Activated CD4-positive, alpha-beta T cell treated with anti-CD3 and anti-CD28 coated beads, Interleukin-2, amount 50 U/mL, for 24 hours (primary cell): Measurements from ENCODE around the gene IGFBP7.

Experiments
- DNase-seq, 2 donors: peaks; one replicate each; pipeline ENCODE4 v3.0.0-alpha.2; 2020; ENCODE audit warnings: low read depth in 1 of 2, low spot score in 1 of 2

Gene IGFBP7

GRCh38 chr4:57044279-57044678, 65.9 kb downstream of the IGFBP7 start:
- no peak for DNase-seq

GRCh38 chr4:57043347-57044251, 66.6 kb downstream of the IGFBP7 start:
- DNase-seq = no peak

- DNase-seq = no peak
Observed at GRCh38 chr4:57042711-57043169, 67.4 kb downstream of the IGFBP7 start.

- DNase-seq = no peak
Observed at GRCh38 chr4:57041020-57041419, 69.2 kb downstream of the IGFBP7 start.

- DNase-seq = no peak
Observed at GRCh38 chr4:57040510-57040909, 69.7 kb downstream of the IGFBP7 start.

- DNase-seq = no peak
Observed at GRCh38 chr4:57039345-57039744, 70.8 kb downstream of the IGFBP7 start.

GRCh38 chr4:57037982-57038604, 72.1 kb downstream of the IGFBP7 start:
- no peak for DNase-seq

- no peak for DNase-seq
Observed at GRCh38 chr4:57034520-57034919, 75.7 kb downstream of the IGFBP7 start.

- no peak for DNase-seq
Observed at GRCh38 chr4:57023104-57023503, 87.1 kb downstream of the IGFBP7 start.

- no peak for DNase-seq
Observed at GRCh38 chr4:57020467-57021101, 89.6 kb downstream of the IGFBP7 start.

GRCh38 chr4:57018980-57019379, 91.2 kb downstream of the IGFBP7 start:
- no peak for DNase-seq

GRCh38 chr4:57013543-57014120, 96.6 kb downstream of the IGFBP7 start:
- DNase-seq = no peak

GRCh38 chr4:56999751-57000150, 110.4 kb downstream of the IGFBP7 start:
- no peak for DNase-seq

- DNase-seq = no peak
Observed at GRCh38 chr4:56995525-56995924, 114.7 kb downstream of the IGFBP7 start.

- DNase-seq = no peak
Observed at GRCh38 chr4:56990109-56990905, 119.9 kb downstream of the IGFBP7 start.

- DNase-seq = no peak
Observed at GRCh38 chr4:56986952-56987351, 123.2 kb downstream of the IGFBP7 start.

GRCh38 chr4:56986192-56986591, 124.0 kb downstream of the IGFBP7 start:
- DNase-seq = no peak

GRCh38 chr4:56981795-56982201, 128.4 kb downstream of the IGFBP7 start:
- no peak for DNase-seq
